ENCODE data around the gene PTPRE. TPM values are rescaled to one million over a fixed set of nuclear protein-coding genes. Genes with fewer than 3 reads are reported as not detected.
A peak's percentile ranks its signal among the peaks of the same experiment; 100 is the strongest.

Gene PTPRE
- polyA plus RNA-seq, 1 donor from 2014 or later, result 11.2 TPM

DNA sequence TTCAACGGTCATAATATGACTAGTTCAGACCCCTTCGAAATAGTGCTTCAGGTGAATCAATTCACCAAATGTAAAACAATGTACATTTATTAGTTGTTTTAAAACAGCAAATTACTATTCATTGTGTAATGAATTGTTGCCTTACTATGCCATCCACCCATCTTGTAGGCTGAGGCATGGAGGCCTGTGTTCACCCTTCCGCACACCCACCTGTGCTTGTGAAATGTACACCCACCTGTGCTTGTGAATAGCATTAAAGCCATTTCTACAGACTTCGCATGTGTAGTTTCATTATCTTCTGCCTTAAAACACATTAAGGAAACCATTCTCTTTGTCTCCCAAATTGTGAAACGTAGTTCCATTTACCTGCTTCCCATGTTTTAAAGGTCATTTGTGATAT lies 31.0 kb upstream of the PTPRE start:
- Mint-ChIP-seq H3K27me3 (peaks cover 16% of the 10 kb centered on the region), H3K36me3 (no peaks in the 10 kb centered on the region), H3K9me3 (peaks cover 0 to 8% (median 0%) of the 10 kb centered on the region in 3 donors), H3K4me1 (peaks cover 6 to 11% (median 6%) of the 10 kb centered on the region in 3 donors), H3K4me3 (no peak overlapping the region), H3K27ac (no peak overlapping the region)

- Mint-ChIP-seq H3K27ac (no peak overlapping the region), H3K9me3 (peaks cover 0 to 2% (median 0%) of the 10 kb centered on the region in 3 donors), H3K27me3 (peaks cover 11% of the 10 kb centered on the region), H3K4me1 (peaks cover 6 to 11% (median 6%) of the 10 kb centered on the region in 3 donors), H3K4me3 (peak overlapping the region in 1 of 4 donors; percentile 38), H3K36me3 (no peaks in the 10 kb centered on the region)
Observed at GRCh38 chr10:127877116-127877515, 29.8 kb upstream of the PTPRE start.

DNA sequence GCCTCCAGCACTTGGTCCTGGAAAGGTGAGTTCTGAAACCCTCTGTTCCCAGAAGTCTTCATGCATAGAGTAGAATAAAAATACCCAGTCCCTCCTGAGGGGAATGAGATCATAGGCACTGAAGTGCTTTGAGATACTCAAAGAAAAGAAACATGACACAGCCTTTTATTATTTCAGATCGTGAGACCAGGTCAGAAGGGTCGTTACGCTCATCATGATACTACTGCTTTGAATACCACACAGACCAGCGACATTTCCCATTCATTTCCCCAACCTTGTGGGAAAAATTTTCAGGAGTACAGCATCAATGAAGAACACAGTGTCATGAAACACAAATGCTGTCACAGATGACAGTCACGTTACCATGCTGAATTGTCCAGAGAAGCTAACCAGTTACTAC lies 29.2 kb upstream of the PTPRE start:
- no peak overlapping the region for H3K27ac Mint-ChIP-seq

DNA sequence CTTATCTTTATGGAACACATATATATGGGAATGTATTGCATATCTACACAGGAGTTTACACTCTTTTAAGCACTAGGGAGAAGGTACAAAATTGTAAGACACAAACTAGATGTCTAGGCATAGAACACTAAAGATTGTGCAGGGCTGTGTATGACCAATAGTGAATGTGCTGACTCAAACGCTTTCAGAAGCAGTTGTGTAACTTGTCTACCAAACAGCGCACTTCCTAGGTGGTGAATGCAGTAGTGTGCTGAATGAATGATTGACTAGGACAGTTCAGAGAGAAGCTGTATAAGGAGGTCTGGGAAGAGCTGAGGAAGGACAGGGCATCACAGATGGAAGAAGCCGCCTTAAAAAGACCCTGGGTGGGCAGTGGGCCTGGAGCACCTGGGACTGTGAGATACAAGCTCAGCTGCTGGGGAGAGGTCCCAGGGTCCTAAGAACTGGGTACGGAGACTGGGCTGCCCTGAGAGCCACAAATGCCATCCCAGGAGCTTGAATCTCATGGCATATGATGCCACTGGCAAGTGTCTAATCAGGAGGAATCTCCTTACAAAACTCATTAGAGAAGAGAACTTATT lies 28.3 kb upstream of the PTPRE start:
- peaks cover 0 to 2% (median 0%) of the 10 kb centered on the region in 3 donors for H3K9me3 Mint-ChIP-seq
- no peak overlapping the region for H3K27ac Mint-ChIP-seq
- no peak overlapping the region for H3K4me3 Mint-ChIP-seq
- H3K4me1 Mint-ChIP-seq, result peaks cover 6 to 9% (median 6%) of the 10 kb centered on the region in 3 donors
- H3K27me3 Mint-ChIP-seq, result peaks cover 11% of the 10 kb centered on the region
- H3K36me3 Mint-ChIP-seq, result no peaks in the 10 kb centered on the region

More for the DNA sequence above, 29.2 kb upstream of the PTPRE start:
- Mint-ChIP-seq H3K27me3 (peaks cover 11% of the 10 kb centered on the region), H3K4me1 (peaks cover 6 to 12% (median 6%) of the 10 kb centered on the region in 3 donors), H3K36me3 (no peaks in the 10 kb centered on the region), H3K9me3 (peaks cover 0 to 2% (median 0%) of the 10 kb centered on the region in 3 donors), H3K4me3 (no peak overlapping the region)

DNA sequence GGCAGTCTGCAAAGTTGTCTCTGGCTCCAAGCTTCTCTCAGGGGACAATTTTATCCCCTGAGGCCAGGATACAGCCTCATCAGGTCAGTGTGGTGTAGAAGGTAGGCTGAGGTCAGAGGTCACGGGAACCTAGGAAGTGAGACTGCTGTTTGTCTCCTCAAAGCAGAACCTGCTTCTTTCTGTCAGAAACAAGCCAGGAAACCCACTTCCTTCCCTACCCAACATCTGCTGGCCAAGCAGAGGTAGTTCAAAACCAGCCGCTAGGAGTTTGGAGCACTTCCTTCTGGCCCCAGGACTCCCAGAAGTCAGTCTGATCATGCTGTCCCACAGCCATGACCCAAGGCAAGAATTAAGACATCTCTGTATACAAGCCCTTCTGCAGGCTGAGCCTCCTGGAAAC lies 26.3 kb upstream of the PTPRE start:
- H3K9me3 Mint-ChIP-seq, result no peaks in the 10 kb centered on the region
- H3K36me3 Mint-ChIP-seq, result no peaks in the 10 kb centered on the region
- H3K27ac Mint-ChIP-seq, result no peak overlapping the region
- H3K4me3 Mint-ChIP-seq, result peak overlapping the region in 1 of 4 donors; percentile 67
- H3K4me1 Mint-ChIP-seq, result peaks cover 6 to 8% (median 6%) of the 10 kb centered on the region in 3 donors
- peaks cover 6% of the 10 kb centered on the region for H3K27me3 Mint-ChIP-seq

DNA sequence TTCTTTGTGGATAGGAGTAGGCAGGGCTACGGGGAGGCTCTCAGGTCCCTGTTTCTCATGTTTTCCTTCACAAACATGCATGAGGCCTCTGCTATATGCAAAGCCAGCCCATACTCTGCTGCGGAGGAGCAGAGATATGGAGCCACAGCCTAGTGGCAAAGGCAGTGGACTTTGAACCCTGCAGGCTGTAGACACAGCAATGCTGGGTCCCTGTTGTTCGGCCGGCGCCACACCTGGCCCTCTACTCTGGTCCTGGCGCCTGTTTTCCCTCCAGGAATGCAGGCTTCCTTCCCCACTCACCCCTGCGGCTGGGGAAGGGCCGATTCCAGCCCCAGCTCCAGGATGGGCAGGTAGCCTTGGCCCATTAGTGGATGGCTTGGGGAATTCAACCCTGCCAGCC lies 25.6 kb upstream of the PTPRE start:
- no peaks in the 10 kb centered on the region for H3K9me3 Mint-ChIP-seq
- peaks cover 6 to 8% (median 6%) of the 10 kb centered on the region in 3 donors for H3K4me1 Mint-ChIP-seq
- no peak overlapping the region for H3K27ac Mint-ChIP-seq
- peaks cover 5% of the 10 kb centered on the region for H3K27me3 Mint-ChIP-seq
- no peaks in the 10 kb centered on the region for H3K36me3 Mint-ChIP-seq
- H3K4me3 Mint-ChIP-seq, result peak overlapping the region in 1 of 4 donors; percentile 22

DNA sequence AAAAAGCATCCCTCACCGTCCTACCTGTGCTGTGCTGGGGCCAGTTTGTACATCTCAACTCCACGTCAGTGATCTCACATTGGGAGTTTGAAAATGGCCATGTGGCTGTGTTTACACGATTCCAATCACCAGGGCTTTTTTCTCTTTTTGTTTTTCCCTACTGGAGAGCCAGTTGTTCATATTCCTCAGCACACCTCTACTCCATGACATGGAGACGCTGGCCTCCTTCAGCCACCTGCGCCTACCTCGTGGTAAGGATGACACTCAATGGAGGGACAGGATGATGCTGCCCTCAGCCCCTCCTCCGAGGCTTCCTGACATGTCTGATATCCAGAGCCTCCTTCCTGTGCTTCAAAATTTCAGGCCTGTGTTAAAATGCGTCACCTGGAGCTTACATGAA lies 24.5 kb upstream of the PTPRE start:
- Mint-ChIP-seq H3K27ac (no peak overlapping the region), H3K27me3 (peaks cover 6% of the 10 kb centered on the region), H3K36me3 (no peaks in the 10 kb centered on the region), H3K9me3 (no peaks in the 10 kb centered on the region), H3K4me1 (peaks cover 6 to 8% (median 6%) of the 10 kb centered on the region in 3 donors), H3K4me3 (no peak overlapping the region)

- Mint-ChIP-seq H3K4me1 (peaks cover 6 to 8% (median 6%) of the 10 kb centered on the region in 3 donors), H3K4me3 (no peak overlapping the region), H3K27ac (no peak overlapping the region), H3K9me3 (no peaks in the 10 kb centered on the region), H3K36me3 (no peaks in the 10 kb centered on the region), H3K27me3 (peaks cover 6% of the 10 kb centered on the region)
Observed at GRCh38 chr10:127882801-127883459, 24.0 kb upstream of the PTPRE start.

- Mint-ChIP-seq H3K4me3 (no peak overlapping the region), H3K36me3 (no peaks in the 10 kb centered on the region), H3K4me1 (peaks cover 6 to 8% (median 6%) of the 10 kb centered on the region in 3 donors), H3K27ac (no peak overlapping the region), H3K9me3 (no peaks in the 10 kb centered on the region), H3K27me3 (peaks cover 4% of the 10 kb centered on the region)
Observed at GRCh38 chr10:127883516-127883915, 23.4 kb upstream of the PTPRE start.

DNA sequence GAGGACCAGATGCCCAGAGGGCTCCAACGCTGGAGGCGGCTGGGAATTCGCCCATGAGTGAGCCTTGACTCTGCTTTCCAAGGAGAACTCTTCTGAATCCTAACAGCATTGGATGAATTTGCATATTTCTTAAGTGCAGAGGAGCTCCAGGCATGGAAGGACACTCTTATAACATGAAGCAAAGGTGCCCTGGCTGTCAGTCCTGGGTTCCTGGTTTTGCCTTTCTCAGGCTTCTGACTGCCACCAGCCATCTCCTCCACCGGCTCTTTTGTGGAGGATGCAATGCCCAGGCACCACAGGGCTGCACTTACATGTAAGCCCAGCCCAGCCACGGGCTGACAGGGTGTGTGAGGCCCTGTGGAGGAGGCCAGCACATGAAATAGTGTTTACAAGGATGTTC lies 22.4 kb upstream of the PTPRE start:
- Mint-ChIP-seq H3K36me3 (no peaks in the 10 kb centered on the region), H3K27me3 (peaks cover 7% of the 10 kb centered on the region), H3K9me3 (no peaks in the 10 kb centered on the region), H3K4me1 (peaks cover 6 to 8% (median 6%) of the 10 kb centered on the region in 3 donors), H3K27ac (no peak overlapping the region), H3K4me3 (no peak overlapping the region)

DNA sequence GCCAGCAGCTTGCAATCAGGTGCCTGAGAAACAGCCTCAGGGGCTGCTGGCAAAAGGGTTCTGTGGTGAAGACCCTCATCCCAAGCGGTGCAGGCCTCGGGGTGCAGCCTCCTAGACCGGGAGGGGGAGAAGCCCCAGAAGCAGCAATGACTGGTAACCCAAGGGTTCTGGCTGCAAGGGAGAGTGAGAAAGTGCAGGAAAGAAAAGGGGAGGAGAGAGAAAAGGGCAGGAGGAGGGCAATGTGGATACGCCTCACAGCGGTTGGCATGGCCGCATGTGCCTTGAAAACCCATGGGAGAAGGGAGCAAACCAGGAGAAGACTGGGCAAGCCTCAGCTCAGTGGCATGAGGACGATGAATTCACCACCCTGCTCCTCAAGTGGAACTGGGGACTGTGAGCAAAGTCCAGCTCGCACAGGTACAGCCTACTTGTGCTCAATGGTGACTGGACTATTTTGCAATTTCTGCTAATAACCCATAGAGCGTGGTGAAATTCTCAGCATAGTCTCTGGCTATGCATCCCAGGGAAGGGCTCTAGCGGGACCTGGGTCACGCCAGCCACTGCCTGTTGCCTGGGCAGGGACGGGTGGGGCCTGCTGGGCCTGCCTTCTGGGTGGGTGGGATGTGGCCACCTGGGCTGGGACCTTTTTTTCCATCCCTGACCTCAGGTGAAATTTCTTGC lies 20.4 kb upstream of the PTPRE start:
- Mint-ChIP-seq H3K4me3 (peak overlapping the region in 1 of 4 donors; percentile 63), H3K27me3 (peaks cover 10% of the 10 kb centered on the region), H3K9me3 (no peaks in the 10 kb centered on the region), H3K4me1 (peaks cover 0 to 3% (median 0%) of the 10 kb centered on the region in 3 donors), H3K36me3 (no peaks in the 10 kb centered on the region), H3K27ac (no peak overlapping the region)

DNA sequence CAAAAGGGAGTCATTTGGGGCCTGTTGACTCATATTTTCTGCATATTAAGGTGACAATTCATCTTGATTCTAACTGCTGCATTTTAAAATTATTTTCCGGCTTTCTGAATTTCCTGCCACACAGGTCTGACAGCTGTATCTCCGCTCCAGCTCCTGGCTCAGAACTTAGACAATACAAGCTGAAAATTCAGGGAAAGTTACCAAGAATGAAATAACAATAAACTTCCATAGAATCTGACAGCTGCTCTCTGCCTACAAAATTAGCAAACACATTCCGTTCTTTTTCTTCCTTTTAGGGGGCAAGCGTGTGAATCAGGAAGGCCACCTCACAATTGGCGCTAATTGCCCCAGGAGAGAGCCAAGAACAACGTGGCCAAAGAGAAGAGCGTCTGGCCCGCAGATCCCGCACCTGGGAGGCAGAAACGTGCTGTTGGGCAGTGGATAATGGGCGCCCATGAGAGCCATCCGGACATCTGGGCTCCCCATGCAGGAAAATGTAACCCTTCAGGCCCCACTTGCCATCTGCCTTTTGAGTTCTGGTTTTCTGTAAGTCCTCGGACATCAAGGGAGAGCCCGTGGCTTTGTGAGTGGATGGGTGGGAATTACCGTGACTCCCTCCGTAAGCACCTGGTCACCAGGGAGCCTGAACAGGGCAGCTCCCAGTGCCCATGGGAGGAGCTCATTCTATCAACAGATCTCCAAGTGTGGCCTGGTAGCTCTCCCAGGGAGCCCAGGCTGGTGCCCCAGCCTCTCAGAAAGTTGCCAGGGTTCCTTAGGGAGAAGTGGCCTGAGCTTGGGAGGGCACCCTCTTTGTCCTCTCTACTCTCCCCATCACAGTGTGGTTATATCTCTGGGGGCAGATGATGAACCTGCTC lies 19.1 kb upstream of the PTPRE start:
- H3K27ac Mint-ChIP-seq, result no peak overlapping the region
- H3K9me3 Mint-ChIP-seq, result no peaks in the 10 kb centered on the region
- H3K4me1 Mint-ChIP-seq, result no peaks in the 10 kb centered on the region
- H3K27me3 Mint-ChIP-seq, result peaks cover 10% of the 10 kb centered on the region
- no peaks in the 10 kb centered on the region for H3K36me3 Mint-ChIP-seq
- no peak overlapping the region for H3K4me3 Mint-ChIP-seq

DNA sequence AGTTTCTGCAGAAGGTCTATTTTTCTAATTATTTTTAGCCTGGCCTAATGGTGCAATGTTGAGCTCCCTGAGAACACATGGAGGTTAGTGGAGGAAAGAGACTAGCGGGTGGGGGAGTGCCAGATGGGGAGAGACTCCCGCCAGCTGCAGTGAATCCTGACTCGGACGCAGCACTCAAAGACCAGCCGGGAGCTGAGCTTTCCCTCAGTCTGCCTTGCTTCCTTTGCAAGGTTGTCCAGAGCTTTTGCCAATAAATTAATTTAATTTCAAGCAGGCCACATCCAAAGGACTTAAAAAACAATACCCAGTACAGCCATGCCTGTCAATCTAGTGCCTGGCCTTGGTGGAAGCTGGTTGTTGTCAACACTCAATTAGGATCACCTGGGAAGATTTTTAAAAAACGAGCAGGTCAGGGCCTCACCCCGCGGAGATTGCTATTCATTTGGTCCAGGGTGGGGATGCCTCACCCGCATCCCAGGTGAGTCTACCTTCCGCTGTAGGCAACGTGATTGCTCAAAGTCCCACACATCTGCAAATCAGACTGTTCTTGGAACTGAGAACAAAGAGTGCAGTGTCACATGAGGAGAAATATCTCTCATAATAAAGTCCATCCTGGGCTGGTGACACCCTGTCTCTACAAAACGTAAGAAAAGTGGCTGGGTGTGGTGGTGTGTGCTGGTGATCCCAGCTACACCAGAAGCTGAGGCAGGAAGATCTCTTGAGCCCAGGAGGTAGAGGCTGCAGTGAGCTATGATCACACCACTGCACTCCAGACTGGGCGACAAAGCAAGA lies 18.2 kb upstream of the PTPRE start:
- H3K36me3 Mint-ChIP-seq, result no peaks in the 10 kb centered on the region
- H3K27ac Mint-ChIP-seq, result no peak overlapping the region

DNA sequence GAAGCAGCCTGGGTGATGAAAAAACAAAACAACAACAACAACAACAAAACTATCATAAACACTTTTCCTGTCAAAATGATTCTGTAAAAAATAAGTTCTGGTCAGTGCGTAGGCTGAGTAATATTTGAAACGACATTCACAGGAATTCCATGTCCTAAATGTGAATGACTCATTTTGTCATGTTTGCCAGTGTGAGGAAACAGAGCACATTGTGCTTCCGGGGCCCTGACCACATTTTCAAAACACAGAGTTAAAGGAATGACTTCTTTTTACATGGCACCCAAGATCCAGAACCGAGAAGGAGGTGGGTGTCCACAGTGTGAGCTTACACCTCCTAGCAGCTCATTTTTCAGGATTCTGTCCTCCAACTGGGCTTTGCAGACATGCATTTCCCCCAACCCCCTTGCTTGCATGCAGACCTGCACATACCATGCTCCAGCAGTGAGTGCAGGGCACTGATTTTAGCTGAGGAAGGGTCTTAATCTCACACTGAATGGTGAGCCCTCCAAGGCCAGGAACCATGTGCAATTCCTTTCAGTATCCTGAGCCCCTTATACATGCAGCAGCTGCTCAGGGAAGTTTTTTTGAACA lies 17.2 kb upstream of the PTPRE start:
- no peaks in the 10 kb centered on the region for H3K4me1 Mint-ChIP-seq
- H3K27me3 Mint-ChIP-seq, result peaks cover 11% of the 10 kb centered on the region
- no peak overlapping the region for H3K27ac Mint-ChIP-seq
- H3K4me3 Mint-ChIP-seq, result no peak overlapping the region
- H3K9me3 Mint-ChIP-seq, result no peaks in the 10 kb centered on the region
- H3K36me3 Mint-ChIP-seq, result no peaks in the 10 kb centered on the region

More for the DNA sequence above, 18.2 kb upstream of the PTPRE start:
- Mint-ChIP-seq H3K9me3 (no peaks in the 10 kb centered on the region), H3K4me1 (no peaks in the 10 kb centered on the region), H3K4me3 (no peak overlapping the region), H3K27me3 (peaks cover 10% of the 10 kb centered on the region)
